Skin of body (tissue), 2 donors: ENCODE results near the gene NUP133. TPM values are rescaled to one million over a fixed set of nuclear protein-coding genes. Genes with fewer than 3 reads are reported as not detected.
A peak's percentile ranks its signal among the peaks of the same experiment; 100 is the strongest.
"Not testable (repeated sequence)": the region's sequence is repeated elsewhere in the genome, so short reads cannot be mapped to it uniquely, and the experiment has no call there.

Experiments
- DNase-seq: peaks from one replicate; lab custom pipeline; 2025; lab: John Stamatoyannopoulos, UW
- total RNA-seq: library from RNA; depleted of rRNA; stranded (reverse); fragments of >200 nt; gene quantifications from one replicate; pipeline ENCODE4 v1.2.3, GENCODE V29; 2014

Gene NUP133
- total RNA-seq: 36.1 TPM

DNA sequence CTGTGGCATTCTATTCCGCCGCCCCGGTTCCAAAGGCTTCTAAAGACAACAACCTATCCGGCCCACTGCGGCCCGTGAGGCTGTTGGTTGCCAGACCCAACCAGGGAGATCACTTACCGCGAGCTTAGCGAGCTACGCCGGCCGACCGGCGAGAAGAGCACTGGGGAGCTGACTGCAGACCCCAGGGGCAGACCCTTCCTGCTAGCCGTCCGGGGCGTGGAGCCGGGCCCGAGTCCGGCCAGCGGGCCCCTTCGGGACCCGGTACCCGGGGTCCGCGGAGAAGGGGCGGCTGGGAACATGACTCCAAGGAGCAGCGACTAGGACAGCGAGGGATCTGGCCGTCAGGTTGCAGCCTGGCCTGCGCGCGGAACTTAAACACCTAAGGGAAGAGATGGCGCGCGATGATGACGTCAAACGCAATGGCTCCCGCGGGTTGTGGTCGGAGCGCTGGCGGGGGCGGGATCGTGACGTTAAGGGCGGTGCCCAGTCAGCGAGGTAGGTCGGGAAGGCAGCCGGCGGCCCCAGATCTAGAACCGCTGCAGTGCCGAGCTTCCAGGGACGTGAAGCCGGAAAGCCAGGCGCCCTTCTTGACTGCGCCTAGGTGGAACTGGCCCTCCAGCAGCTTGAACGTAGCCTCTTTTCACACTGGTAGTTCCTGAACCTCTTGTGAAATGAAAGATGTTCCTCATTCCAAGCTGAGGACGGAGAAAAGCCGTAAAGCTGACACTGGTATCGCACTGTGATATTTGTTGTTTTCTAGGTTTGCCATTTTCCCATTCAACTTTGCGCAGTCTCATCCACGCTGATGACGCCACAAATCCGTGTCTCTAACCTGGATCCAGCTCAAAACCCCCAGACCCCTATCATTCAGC lies at the start of gene NUP133:
Gene NUP133 (minus strand): TSS at position 391 of the 872 bp plus-strand sequence. CDS start 92 bp downstream, at position 299.
- DNase-seq: peak; percentile 97

DNA sequence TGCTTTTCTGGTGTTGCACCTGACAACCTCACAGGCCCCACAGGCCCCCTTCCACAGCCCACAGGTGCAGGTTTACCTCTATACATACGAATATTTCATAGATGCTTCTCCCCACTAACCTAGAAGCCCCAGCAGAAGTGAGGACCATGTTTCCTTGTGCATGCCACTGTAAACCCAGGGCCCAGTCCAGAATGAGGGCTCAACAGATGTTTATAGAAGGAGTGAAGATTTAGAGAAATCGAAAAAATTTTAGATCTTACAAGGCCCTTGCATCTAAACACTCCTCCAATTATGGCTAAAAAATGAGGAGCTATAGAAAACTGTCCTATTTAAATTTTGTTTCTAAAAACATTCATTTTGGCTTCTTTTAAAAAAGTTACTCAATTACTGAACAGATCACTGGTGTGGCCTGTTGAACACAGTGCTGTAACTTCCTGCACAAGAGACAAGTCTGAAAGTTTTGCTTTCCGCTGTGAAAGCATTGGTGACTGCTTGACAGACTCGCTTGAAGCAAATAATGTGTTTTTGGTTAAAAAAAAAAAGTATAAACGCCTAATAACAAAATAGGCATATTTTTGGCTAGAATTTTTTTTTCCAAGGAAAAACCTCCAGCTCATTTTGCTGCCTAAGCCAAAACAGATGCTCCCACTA lies 49.2 kb upstream of the NUP133 start:
- peak; percentile 66 for DNase-seq

- no peak for DNase-seq
Observed at GRCh38 chr1:229554886-229555621, 46.9 kb upstream of the NUP133 start.

- DNase-seq: no peak
Observed at GRCh38 chr1:229553621-229554130, 45.5 kb upstream of the NUP133 start.

- DNase-seq: no peak
Observed at GRCh38 chr1:229552732-229553131, 44.6 kb upstream of the NUP133 start.

- DNase-seq: no peak
Observed at GRCh38 chr1:229550812-229551567, 42.8 kb upstream of the NUP133 start.

DNA sequence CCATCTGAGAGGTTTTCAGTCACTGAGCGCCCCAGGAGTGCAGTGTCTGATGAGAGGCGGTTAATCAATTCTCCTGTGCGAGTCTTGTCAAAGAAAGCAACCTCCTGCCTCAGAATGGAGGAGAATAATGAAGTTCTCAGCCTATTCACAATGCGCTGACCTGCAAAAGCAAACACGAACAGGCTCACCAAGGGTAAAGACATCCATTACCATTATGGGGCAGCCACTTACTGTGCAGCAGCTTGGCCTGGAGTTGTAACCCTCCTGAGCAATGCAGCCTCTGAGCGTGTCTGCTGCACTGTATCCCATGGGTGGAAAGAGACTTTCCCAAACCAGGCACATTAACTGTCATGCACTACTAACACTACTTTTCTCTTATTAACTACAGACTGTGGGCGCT lies 39.4 kb upstream of the NUP133 start:
- DNase-seq: no peak

- DNase-seq: no peak
Observed at GRCh38 chr1:229544587-229544986, 36.4 kb upstream of the NUP133 start.

GRCh38 chr1:229539863-229540506 lies 31.8 kb upstream of the NUP133 start:
- no peak for DNase-seq

DNA sequence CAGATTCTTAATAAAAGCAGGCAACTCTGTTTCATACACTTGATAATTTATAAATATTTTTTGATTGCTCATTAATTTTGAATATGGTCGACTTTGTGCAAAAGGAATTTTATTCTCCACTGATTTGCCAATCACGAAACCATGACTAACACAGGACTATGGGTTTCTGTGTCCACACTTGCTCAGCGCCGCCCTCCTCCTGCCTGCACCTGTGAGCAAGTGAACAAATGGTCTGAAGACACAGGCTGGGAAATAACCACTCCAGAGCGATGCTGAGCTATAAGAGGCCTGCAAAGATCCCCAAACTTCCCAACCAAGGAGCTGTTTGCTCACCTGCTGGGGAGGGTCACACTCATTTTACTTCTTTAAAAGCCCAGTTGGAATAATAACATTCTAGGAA lies 30.8 kb upstream of the NUP133 start:
- DNase-seq: no peak

DNA sequence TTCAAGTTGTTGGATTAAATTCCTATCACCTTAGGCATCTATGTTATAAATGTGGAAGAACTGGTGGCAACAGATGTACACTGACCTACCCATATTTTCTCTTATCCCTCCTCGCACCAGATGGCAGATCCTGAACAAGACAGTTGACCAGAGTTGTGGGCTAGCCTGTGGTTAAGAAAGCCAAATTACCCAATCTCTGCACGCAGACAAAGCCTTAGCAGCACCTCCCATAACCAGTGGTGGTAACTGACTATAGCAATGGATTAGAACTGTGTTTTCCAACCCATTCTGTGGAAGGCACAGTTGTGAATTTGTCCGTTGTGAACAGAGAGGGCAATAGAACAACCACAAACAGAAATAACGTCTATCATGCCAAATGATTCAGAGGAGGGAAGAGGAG lies 29.8 kb upstream of the NUP133 start:
- DNase-seq: no peak

- no peak for DNase-seq
Observed at GRCh38 chr1:229536982-229537381, 28.8 kb upstream of the NUP133 start.

GRCh38 chr1:229535230-229535629 lies 27.1 kb upstream of the NUP133 start:
- no peak for DNase-seq

- DNase-seq: no peak
Observed at GRCh38 chr1:229531326-229531725, 23.2 kb upstream of the NUP133 start.

- no peak for DNase-seq
Observed at GRCh38 chr1:229529639-229530038, 21.5 kb upstream of the NUP133 start.

GRCh38 chr1:229526695-229527094 lies 18.6 kb upstream of the NUP133 start:
- no peak for DNase-seq

DNA sequence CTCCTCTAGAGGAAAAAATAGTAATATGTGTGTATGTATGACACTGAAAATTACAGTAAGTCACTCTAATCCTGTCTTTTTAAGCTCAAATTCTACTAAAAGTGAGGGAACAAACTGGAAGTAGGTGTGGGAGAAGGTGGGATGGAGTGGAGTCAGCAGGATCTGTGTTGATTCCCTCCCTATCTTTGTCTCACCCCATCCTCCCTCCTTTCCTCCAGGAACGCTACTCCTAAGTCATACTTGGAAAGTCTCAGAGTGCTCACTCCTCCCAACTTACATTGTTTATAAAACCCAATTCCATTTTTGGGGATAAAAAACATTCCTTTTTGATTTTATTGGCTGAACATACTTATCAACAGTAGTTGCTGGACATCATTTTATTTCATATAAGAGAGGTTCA lies 14.9 kb upstream of the NUP133 start:
- no peak for DNase-seq

GRCh38 chr1:229514578-229515275 lies 6.6 kb upstream of the NUP133 start:
- DNase-seq: peak; percentile 79

GRCh38 chr1:229511625-229512024 lies 3.5 kb upstream of the NUP133 start:
- DNase-seq: not testable (repeated sequence)

DNA sequence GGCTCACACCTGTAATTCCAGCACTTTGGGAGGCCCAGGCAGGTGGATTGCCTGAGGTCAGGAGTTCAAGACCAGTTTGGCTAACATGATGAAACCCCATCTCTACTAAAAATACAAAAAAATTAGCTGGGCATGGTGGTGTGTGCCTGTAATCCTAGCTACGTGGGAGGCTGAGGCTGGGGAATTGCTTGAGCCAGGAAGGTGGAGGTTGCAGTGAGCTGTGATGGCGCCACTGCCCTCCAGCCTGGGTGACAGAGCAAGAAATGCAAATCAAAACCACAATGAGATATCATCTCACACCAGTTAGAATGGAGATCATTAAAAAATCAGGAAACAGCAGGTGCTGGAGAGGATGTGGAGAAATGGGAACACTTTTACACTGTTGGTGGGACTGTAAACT lies 3.1 kb upstream of the NUP133 start:
- DNase-seq: not testable (repeated sequence)
